HuH-7 (cell line): ENCODE results near the gene BCAS3.
"Not testable (repeated sequence)": the region's sequence is repeated elsewhere in the genome, so short reads cannot be mapped to it uniquely, and the experiment has no call there.

Experiments used
- DNase-seq: peaks from one replicate; pipeline ENCODE4 v3.0.0; 2011; ENCODE audit warnings: low spot score

The BCAS3 gene

DNA sequence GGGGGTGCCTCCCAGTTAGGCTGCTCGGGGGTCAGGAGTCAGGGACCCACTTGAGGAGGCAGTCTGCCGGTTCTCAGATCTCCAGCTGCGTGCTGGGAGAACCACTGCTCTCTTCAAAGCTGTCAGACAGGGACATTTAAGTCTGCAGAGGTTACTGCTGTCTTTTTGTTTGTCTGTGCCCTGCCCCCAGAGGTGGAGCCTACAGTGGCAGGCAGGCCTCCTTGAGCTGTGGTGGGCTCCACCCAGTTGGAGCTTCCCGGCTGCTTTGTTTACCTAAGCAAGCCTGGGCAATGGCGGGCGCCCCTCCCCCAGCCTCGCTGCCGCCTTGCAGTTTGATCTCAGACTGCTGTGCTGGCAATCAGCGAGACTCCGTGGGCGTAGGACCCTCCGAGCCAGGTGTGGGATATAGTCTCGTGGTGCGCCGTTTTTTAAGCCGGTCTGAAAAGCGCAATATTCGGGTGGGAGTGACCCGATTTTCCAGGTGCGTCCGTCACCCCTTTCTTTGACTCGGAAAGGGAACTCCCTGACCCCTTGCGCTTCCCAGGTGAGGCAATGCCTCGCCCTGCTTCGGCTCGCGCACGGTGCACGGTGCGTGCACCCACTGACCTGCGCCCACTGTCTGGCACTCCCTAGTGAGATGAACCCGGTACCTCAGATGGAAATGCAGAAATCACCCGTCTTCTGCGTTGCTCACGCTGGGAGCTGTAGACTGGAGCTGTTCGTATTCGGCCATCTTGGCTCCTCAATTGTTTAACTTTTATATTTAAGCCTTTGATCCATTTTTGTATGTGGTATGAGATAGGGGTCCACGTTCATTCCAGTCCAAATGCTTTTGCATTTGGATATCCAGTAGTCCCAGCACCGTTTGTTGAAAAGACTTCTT lies 209.3 kb downstream of the BCAS3 start:
- not testable (repeated sequence) for DNase-seq

DNA sequence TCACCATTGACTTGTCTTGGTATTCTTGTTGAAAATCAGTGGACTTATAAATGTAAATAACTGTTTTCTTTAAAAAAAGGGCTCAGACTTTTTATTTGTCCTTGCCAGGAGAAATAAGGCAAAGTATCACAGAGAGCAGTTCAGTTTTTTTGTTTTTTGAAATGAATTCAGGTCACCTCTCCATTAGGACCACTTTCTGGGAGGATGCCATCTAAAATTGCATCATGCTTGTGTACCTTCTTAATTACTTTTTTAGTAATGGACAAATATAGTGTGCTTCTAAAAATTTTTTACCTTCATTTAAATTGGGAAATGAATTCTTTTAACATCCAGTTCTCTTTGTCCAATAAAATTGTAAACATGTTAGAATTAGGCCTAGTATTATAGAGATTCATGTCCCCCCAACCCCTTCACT lies 210.0 kb downstream of the BCAS3 start:
- no peak for DNase-seq

- no peak for DNase-seq
Observed at GRCh38 chr17:60888812-60889709, 211.4 kb downstream of the BCAS3 start.

DNA sequence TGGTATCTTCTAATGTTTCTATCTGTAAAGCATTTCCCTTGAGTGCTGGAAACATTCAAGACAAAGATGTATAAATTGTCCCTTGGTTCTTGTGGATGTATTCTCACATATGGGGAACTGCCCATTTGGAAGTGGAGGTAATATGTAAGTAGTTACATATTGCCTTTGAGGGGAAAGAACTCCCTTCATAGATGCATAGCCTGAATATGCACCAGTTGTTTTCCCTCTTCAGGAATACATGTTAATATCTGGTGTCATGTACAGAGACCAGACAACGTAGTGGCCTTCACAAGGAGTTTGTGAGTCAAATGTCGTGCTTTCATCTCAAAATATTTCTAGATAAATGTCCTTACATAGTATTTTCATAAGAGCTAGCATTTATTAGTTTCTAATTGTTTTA lies 213.5 kb downstream of the BCAS3 start:
- no peak for DNase-seq

DNA sequence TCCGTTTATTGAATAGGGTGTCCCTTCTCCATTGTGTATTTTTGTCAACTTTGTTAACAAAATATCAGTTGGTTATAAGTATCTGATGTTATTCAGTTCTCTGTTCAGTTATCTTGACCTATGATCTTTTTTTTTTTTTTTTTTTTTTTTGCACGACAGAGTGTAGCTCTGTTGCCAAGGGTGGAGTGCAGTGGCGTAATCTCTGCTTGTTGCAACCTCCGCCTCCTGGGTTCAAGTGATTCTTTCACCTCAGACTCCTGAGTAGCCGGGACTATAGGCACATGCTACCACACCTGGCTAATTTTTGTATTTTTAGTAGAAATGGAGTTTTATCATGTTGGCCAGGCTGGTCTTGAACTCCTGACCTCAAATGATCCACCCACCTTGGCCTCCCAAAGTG lies 215.8 kb downstream of the BCAS3 start:
- no peak for DNase-seq

DNA sequence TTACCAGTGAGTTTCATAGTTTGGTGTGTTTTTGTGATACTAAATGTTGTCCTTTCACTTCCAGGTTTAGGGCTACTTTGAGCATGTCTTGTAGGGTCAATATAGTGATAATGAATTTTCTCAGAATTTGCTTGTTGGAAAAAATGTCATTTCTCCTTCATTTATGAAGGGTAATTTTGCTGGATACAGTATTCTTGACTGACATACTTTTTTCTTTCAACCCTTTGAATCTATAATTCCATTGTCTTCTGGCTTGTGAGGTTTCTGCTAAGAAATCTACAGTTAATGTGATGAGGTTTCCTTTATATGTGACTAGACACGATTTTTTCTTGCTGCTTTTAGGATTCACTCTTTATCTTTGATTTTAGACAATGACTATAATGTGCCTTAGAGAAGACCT lies 219.3 kb downstream of the BCAS3 start:
- DNase-seq = no peak

- DNase-seq = no peak
Observed at GRCh38 chr17:60899115-60899514, 221.5 kb downstream of the BCAS3 start.

DNA sequence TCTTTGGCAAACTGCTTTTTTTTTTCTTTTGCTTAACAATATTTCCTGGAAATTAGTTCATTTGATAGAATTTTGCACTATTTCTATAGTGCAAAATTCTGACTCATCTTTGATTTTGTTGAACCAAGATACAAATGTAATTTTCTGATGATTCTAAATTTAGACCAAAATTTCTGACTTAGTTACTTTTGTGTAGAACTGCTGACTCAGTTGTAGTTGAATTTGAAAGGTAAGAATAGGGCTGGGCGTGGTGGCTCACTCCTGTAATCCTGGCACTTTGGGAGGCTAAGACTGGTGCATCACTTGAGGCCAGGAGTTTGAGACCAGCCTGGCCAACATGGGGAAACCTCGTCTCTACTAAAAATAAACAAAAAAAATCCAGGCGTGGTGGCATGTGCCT lies 223.0 kb downstream of the BCAS3 start:
- DNase-seq = no peak

GRCh38 chr17:60901242-60901641 lies 223.6 kb downstream of the BCAS3 start:
- no peak for DNase-seq

GRCh38 chr17:60901806-60902205 lies 224.2 kb downstream of the BCAS3 start:
- no peak for DNase-seq

GRCh38 chr17:60902399-60902798 lies 224.7 kb downstream of the BCAS3 start:
- DNase-seq = no peak

GRCh38 chr17:60904582-60904981 lies 226.9 kb downstream of the BCAS3 start:
- no peak for DNase-seq

DNA sequence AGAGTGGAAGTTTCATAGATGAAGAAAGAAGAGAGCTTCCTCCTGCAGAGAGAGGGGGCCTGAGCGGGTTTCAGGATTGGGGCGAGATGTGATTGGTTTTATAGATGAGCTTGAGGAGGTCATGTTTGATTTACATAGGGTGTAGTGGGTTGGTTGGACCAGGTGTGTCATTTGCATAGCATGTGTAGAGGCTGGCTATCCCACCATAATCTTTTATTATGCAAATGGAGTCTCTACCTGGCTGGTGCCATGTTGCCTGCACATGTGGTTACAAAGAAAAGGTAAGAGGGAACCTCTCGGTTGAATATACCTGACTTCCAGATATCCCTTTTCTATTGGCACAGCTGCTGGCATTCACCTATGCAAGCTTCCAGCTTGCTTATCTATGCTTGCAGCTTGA lies 228.1 kb downstream of the BCAS3 start:
- no peak for DNase-seq

DNA sequence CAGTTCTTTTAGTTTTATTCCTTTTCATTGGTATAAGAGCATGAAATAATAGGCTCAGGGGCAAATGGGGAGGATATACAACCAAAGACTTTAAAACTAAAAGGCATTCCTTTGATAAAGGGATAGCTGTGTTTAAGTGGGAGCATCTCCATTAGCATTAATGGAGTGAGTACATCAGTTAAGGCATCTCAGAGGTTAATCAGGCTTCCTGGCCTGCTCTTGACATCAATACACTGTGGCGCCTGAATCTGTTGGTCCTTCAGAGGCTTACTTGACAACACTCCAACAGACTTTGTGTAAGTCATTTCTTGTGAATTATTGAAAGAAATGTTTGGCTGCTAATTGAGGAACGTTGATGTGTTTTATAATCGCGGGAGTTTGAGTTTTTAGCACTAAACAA lies 230.7 kb downstream of the BCAS3 start:
- no peak for DNase-seq

DNA sequence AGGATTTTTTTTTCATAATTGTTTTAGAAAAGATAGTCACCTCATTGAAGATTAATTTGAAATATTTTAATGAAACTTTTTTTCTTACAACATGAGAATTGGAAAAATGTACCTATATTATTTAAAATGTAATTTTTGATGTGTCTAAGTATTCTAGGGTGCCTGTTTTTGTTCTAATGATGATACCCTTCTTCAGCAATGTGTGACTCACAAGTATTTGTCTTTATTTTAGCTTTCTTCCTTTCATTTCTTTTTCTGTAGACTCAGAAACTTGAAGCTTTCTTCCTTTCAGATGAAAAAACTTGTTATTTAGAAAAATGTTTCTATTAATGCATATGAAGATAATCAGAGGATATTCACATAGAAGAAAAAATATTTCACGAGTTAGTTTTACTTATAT lies 231.8 kb downstream of the BCAS3 start:
- no peak for DNase-seq

- no peak for DNase-seq
Observed at GRCh38 chr17:60910415-60910814, 232.8 kb downstream of the BCAS3 start.

DNA sequence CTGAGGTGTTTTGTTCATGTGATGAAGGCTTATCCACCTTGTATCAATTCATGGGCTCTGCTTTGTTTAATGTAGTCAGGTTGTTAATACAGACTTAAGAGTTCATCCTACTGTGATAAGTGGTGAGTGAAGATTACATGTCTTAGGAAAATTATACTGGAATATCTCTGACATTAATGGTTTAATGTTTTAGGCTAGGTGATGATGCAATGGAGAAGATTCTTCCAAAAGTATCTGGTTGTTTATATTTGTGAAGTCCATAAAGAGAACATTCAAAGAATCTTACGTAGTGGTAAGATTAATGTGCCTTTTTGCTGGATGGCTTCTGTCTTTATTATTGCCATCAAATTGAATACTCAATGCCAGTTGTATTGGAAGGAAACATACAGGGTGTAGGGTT lies 236.4 kb downstream of the BCAS3 start:
- DNase-seq = no peak

DNA sequence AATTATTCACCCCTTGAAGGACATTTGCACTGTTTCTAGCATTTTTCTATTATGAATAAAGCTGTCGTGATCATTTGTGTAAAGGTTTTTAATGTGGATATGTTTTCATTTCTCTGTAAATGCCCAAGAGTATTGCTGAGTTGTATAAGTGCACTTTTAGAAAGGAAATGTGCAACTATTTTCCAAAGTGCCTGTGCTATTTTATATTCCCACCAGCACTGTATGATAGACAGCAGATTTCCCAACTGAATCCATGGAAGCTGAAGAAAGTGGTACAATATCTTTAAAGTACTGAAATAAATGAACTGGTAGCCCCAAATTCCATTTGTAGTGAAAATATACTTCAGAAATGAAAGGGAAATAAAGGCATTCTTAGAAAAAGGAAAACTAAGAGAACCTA lies 238.4 kb downstream of the BCAS3 start:
- no peak for DNase-seq

DNA sequence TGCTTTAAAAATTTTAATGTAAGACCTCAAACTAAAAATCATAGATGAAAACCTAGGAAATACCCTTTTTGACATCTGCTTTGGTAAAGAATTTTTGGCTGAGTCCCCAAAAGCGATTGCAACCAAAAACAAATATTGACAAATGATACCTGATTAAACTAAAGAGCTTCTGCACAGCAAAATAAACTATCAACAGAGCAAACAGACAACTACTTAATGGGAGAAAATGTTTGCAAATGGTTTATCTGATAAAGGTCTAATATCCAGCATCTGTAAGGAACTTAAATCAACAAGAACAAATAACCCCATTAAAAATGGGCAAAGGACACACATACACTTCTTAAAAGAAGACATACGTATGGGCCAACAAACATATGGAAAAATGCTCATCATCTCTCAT lies 242.5 kb downstream of the BCAS3 start:
- no peak for DNase-seq

- no peak for DNase-seq
Observed at GRCh38 chr17:60923000-60923399, 245.3 kb downstream of the BCAS3 start.

DNA sequence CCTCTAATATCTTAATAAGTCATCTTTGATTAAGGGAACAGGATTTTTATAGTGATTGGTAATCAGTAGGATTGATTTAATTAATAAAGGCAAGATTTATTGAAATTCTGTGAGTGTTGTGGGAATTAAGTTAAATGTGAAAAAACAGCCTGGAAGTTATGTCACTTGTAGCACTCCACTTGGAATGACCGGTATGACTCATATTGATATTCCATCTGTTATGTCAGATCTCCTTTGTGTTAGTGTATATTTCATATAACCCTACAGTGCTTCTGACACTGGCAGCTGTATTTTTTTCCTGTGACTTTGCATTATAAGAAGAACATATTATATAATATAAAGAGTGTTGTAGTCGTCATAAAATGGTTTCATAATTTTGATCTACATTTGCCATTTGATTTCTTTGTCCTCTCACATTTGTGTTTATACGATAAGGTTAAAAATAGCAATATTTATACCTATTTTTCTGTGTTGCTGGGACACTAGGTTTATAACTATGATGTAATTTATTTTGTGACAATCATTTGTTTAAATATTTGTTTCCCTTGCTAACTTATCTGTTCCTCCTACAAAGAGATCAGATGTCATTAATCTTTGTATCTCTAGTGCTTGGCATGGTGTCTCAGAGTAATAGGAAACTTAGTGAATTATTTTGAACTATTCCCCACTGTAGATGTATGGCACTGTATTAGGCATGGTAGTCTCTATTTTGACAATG lies 249.0 kb downstream of the BCAS3 start:
- DNase-seq = no peak

- no peak for DNase-seq
Observed at GRCh38 chr17:60933739-60934138, 256.1 kb downstream of the BCAS3 start.

DNA sequence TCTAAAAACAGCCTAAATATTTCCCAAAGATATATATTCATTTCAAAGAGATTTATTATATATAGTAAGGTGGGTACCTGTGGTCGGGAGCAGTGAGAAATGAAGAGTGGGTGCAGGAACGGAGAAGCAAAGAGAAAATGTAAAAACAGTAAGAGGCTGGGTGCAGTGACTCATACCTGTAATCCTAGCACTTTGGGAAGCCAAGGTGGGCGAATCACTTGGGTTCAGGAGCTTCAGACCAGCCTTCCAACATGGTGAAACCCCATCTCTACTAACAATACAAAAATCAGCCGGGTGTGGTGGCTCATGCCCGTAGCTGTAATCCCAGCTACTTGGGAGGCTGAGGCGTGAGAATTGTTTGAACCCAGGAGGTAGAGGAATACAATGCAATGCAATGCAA lies 257.1 kb downstream of the BCAS3 start:
- DNase-seq = no peak
